Keratinocyte (primary cell): ENCODE measurements around the gene KRT7. TPM values are rescaled to one million over a fixed set of nuclear protein-coding genes. Genes with fewer than 3 reads are reported as not detected.

Experiments
- DNase-seq: peaks from one replicate; pipeline ENCODE4 v3.0.0-alpha.2; 2011; ENCODE audit warnings: low read depth, missing footprints, low spot score
- FAIRE-seq: peaks from 2 replicates; lab custom pipeline; 2011; peaks lifted over from hg19 to GRCh38; lab: Jason Lieb, UNC
- H2AFZ ChIP-seq: 2 replicates; pipeline ENCODE4 v1.6.0; 2012; ENCODE audit warnings: low read length, control low read depth, inconsistent platforms; ENCODE audit not compliant: control insufficient read depth
- H3K27ac ChIP-seq: 2 replicates; pipeline ENCODE4 v1.5.1; 2011; ENCODE audit warnings: low read length; ENCODE audit not compliant: control insufficient read depth, insufficient read depth
- H3K27me3 ChIP-seq: 3 replicates; pipeline ENCODE4 v1.6.0; 2011; ENCODE audit warnings: low read length; ENCODE audit not compliant: control insufficient read depth, insufficient read depth; ENCODE audit errors: extremely low read depth
- H3K36me3 ChIP-seq, 2 experiments: 2 replicates in 1 of 2; 3 replicates in 1 of 2; pipeline ENCODE4 v1.5.1; 2011; ENCODE audit warnings: low read length in 2 of 2, mild to moderate bottlenecking in 1 of 2; ENCODE audit not compliant: control insufficient read depth in 2 of 2, insufficient read depth in 2 of 2; ENCODE audit errors: extremely low read depth in 1 of 2
- H3K4me1 ChIP-seq: 3 replicates; pipeline ENCODE4 v1.5.1; 2011; ENCODE audit warnings: low read length; ENCODE audit not compliant: control insufficient read depth, insufficient read depth; ENCODE audit errors: extremely low read depth
- H3K4me2 ChIP-seq: 3 replicates; pipeline ENCODE4 v1.6.0; 2011; ENCODE audit warnings: low read depth, low read length; ENCODE audit not compliant: control insufficient read depth, insufficient read depth; ENCODE audit errors: extremely low read depth
- H3K4me3 ChIP-seq, 3 experiments: fragments of 200-600 bp in 1 of 3; sonication (generic) in 1 of 3; 2 replicates in 2 of 3; 3 replicates in 1 of 3; pipeline ENCODE4 v1.5.1; 2011 to 2016; ENCODE audit warnings: low read length in 3 of 3, mild to moderate bottlenecking in 3 of 3, control low read depth in 2 of 3, inconsistent platforms in 1 of 3, low read depth in 1 of 3, mixed read lengths in 1 of 3, mixed run types in 1 of 3, moderate library complexity in 1 of 3; ENCODE audit not compliant: control insufficient read depth in 2 of 3, insufficient read depth in 2 of 3; ENCODE audit errors: extremely low read depth in 1 of 3
- H3K79me2 ChIP-seq: 2 replicates; pipeline ENCODE4 v1.6.0; 2012; ENCODE audit warnings: low read length; ENCODE audit not compliant: control insufficient read depth, insufficient read depth
- H3K9ac ChIP-seq: 3 replicates; pipeline ENCODE4 v1.6.0; 2011; ENCODE audit warnings: low read length; ENCODE audit not compliant: control insufficient read depth, insufficient read depth; ENCODE audit errors: extremely low read depth
- H3K9me1 ChIP-seq: 3 replicates; pipeline ENCODE4 v1.6.0; 2011; ENCODE audit warnings: low read length; ENCODE audit not compliant: control insufficient read depth, insufficient read depth; ENCODE audit errors: extremely low read depth
- H3K9me3 ChIP-seq: 2 replicates; pipeline ENCODE4 v1.5.1; 2012; ENCODE audit warnings: low read depth, low read length; ENCODE audit not compliant: control insufficient read depth
- H4K20me1 ChIP-seq: 3 replicates; pipeline ENCODE4 v1.6.0; 2011; ENCODE audit warnings: low read length; ENCODE audit not compliant: control insufficient read depth, insufficient read depth; ENCODE audit errors: extremely low read depth
- EZH2 ChIP-seq: IDR thresholded peaks from one replicate; pipeline ENCODE4 v1.6.1; 2012; ENCODE audit warnings: inconsistent platforms, mild to moderate bottlenecking, low read length, moderate library complexity
- dilution Hi-C: fragments of 300-500 bp; cut with MboI; formaldehyde crosslinking; loops from one replicate; pipeline ENCODE4 v1.7.0; 2020; ENCODE audit warnings: low sequenced_read_pairs; ENCODE audit not compliant: extremely low pct_ligation_motif_present
- polyA plus RNA-seq, 5 experiments: library from polyadenylated mRNA; depleted of rRNA in 3 of 5; stranded (reverse) in 3 of 5; stranded (forward) in 1 of 5; unstranded in 1 of 5; fragments of >200 nt; gene quantifications; 1 replicate in 1 of 5; 2 replicates in 3 of 5; 3 replicates in 1 of 5; pipeline versions ENCODE4 v1.2.1 to v1.2.3, GENCODE V29; 2011 to 2012; ENCODE audit warnings: missing spikeins in 2 of 5, low read depth in 1 of 5, low replicate concordance in 1 of 5
- TF ChIP-seq, protein P1 (sequence below), 3 experiments: IDR thresholded peaks in 1 of 3; conservative IDR thresholded peaks in 1 of 3; optimal IDR thresholded peaks in 1 of 3; 2 replicates in 2 of 3; 3 replicates in 1 of 3; pipeline versions ENCODE3 to v1.5.1; 2011; ENCODE audit warnings: low read length in 3 of 3, mild to moderate bottlenecking in 3 of 3, moderate library complexity in 2 of 3, control low read depth in 1 of 3, inconsistent platforms in 1 of 3; ENCODE audit not compliant: insufficient read depth in 2 of 3; ENCODE audit errors: extremely low read depth in 1 of 3

Gene KRT7
- polyA plus RNA-seq, 1 donor (not counting 4 experiments of a cell fraction or from before 2014, with no cell fraction given) = 112 TPM

DNA sequence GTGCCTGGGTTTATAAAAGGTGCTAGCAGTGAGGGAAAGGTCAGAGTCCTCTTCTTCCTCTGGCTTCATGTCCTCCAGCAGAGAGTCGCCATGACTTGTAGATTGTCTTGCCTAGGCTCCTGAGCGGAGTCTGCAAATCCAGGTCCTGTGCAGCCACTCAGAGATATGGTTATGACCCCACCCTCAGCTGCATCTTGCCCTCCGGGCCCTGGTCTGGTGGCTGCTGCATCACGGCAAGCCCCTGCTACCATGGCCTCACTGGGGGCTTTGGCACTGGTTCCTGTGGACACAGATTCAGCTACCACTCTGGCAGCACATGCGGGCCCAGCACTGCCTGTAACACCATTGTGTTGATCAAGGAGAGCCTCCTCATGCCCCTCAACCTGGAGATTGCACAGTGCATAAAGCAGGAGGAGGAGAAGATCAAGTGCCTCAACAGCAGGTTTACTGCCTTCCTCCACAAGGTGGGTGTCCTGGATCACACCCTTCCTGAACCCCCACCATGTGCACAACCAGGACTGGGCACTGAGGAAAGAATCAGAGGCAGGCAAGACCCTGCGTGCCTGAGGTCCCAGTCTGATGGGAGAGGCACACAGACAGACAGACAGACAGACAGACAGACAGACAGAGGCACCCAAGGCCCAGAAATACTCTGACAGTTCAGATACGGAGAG lies 30.9 kb downstream of the KRT7 start:
- no peaks in the 10 kb centered on the region for H3K9me3 ChIP-seq
- H3K4me2 ChIP-seq = no peak overlapping the region
- H3K27ac ChIP-seq = no peak overlapping the region
- no peaks in the 10 kb centered on the region for H3K9me1 ChIP-seq
- DNase-seq = no peak
- H3K36me3 ChIP-seq = no peaks in the 10 kb centered on the region
- H3K79me2 ChIP-seq = no peaks in the 10 kb centered on the region
- H2AFZ ChIP-seq = no peak overlapping the region
- no peak for FAIRE-seq
- no peak overlapping the region for H3K9ac ChIP-seq
- H4K20me1 ChIP-seq = no peaks in the 10 kb centered on the region
- peaks cover 7% of the 10 kb centered on the region for H3K4me1 ChIP-seq
- H3K27me3 ChIP-seq = peaks cover 2% of the 10 kb centered on the region
- TF ChIP-seq, protein P1, sequence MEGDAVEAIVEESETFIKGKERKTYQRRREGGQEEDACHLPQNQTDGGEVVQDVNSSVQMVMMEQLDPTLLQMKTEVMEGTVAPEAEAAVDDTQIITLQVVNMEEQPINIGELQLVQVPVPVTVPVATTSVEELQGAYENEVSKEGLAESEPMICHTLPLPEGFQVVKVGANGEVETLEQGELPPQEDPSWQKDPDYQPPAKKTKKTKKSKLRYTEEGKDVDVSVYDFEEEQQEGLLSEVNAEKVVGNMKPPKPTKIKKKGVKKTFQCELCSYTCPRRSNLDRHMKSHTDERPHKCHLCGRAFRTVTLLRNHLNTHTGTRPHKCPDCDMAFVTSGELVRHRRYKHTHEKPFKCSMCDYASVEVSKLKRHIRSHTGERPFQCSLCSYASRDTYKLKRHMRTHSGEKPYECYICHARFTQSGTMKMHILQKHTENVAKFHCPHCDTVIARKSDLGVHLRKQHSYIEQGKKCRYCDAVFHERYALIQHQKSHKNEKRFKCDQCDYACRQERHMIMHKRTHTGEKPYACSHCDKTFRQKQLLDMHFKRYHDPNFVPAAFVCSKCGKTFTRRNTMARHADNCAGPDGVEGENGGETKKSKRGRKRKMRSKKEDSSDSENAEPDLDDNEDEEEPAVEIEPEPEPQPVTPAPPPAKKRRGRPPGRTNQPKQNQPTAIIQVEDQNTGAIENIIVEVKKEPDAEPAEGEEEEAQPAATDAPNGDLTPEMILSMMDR (optimal IDR thresholded peaks at IDR 0.05 in 1 of 3, IDR thresholded peaks at IDR 0.05 in 1 of 3, conservative IDR thresholded peaks at IDR 0.05 in 1 of 3; ENCODE audit: extremely low read depth in 1 of 3, insufficient read depth in 2 of 3, low read length in 3 of 3) = no peak
- no peak for TF ChIP-seq EZH2
- dilution Hi-C loops = no loop called here
- H3K4me3 ChIP-seq = no peak overlapping the region

DNA sequence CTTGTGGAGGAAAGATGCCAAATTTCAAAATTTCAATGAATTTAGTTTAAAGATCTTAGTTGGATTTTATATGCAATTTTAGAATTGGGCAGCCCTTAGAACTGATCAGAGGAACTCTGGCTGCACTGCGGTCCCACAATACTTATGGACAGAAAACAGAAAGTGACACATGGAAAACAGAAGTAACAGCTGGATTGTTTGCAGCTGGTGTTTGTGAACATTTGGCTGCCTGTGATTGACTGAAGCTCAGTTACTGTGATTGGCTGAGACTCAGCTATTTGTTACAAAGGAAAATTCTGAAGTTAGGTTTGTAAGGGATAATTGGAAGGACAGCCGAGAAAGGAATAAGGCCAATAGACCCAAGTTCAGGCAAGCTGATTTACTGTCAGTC lies 31.4 kb downstream of the KRT7 start:
- no peak for DNase-seq
- peaks cover 7% of the 10 kb centered on the region for H3K4me1 ChIP-seq
- no peak overlapping the region for H3K9ac ChIP-seq
- H3K9me1 ChIP-seq = no peaks in the 10 kb centered on the region
- FAIRE-seq = no peak
- no peaks in the 10 kb centered on the region for H4K20me1 ChIP-seq
- H3K9me3 ChIP-seq = no peaks in the 10 kb centered on the region
- H3K27me3 ChIP-seq = no peaks in the 10 kb centered on the region
- no peak overlapping the region for H3K27ac ChIP-seq
- no peaks in the 10 kb centered on the region for H3K79me2 ChIP-seq
- H3K4me2 ChIP-seq = no peak overlapping the region
- TF ChIP-seq EZH2 = no peak
- TF ChIP-seq, protein P1 (optimal IDR thresholded peaks at IDR 0.05 in 1 of 3, IDR thresholded peaks at IDR 0.05 in 1 of 3, conservative IDR thresholded peaks at IDR 0.05 in 1 of 3; ENCODE audit: extremely low read depth in 1 of 3, insufficient read depth in 2 of 3, low read length in 3 of 3) = no peak
- no peak overlapping the region for H3K4me3 ChIP-seq
- H2AFZ ChIP-seq = no peak overlapping the region
- dilution Hi-C loops = no loop called here
- no peaks in the 10 kb centered on the region for H3K36me3 ChIP-seq
